ENCODE measurements around the gene PMFBP1.

Gene PMFBP1

DNA sequence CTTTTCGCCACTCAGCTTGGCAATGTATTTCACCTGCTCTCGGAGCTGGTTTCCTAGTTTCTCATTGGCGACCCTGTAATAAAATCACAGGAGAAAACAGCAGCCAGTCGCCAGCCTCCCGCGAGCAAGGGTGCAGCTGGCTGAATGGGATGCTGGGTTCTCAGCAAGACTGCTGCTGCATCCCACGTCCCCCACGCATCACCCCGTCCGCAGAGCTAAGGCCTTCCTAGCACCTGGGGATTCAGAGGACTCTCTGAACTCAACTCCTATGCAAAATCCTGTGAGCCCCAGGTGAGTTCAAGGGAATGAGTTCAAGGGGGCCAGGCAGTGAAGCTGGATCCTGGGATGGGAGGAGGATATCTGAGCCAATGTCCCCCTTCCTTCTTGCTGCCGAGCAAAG is 49.0 kb downstream of the PMFBP1 start:
- H3K27me3 Mint-ChIP-seq (ENCODE audit: low read depth, poor library complexity) = peaks cover 12% of the 10 kb centered on the region
- TF ChIP-seq, protein P1, sequence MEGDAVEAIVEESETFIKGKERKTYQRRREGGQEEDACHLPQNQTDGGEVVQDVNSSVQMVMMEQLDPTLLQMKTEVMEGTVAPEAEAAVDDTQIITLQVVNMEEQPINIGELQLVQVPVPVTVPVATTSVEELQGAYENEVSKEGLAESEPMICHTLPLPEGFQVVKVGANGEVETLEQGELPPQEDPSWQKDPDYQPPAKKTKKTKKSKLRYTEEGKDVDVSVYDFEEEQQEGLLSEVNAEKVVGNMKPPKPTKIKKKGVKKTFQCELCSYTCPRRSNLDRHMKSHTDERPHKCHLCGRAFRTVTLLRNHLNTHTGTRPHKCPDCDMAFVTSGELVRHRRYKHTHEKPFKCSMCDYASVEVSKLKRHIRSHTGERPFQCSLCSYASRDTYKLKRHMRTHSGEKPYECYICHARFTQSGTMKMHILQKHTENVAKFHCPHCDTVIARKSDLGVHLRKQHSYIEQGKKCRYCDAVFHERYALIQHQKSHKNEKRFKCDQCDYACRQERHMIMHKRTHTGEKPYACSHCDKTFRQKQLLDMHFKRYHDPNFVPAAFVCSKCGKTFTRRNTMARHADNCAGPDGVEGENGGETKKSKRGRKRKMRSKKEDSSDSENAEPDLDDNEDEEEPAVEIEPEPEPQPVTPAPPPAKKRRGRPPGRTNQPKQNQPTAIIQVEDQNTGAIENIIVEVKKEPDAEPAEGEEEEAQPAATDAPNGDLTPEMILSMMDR (IDR thresholded peaks at IDR 0.05) = no peak
- no peak for DNase-seq
- no peaks in the 10 kb centered on the region for H3K9me3 Mint-ChIP-seq
- H3K4me3 Mint-ChIP-seq = no peak overlapping the region
- peaks cover 6% of the 10 kb centered on the region for H3K36me3 Mint-ChIP-seq (ENCODE audit: low read depth)
- no peak overlapping the region for H3K27ac Mint-ChIP-seq
- H3K4me1 Mint-ChIP-seq = peaks cover 18% of the 10 kb centered on the region

DNA sequence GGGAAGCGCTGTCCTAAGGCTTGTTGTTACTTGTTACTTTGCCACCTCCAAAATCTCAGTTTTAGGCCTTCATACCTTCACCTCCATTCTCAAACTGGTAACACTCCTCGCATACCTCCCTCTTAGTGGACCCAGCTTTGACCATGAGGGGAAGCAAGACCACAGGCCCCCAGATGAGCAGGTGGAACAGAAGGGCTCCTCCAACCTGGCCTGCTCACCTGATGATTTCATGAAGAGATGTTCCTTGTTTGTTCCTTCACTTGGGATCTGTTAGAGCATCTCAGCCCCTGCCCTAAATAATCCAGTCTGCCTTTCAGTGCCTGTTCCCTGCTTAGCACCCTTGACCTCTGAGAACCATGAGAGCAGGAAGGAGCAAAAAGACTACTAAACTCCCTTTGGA is 49.6 kb downstream of the PMFBP1 start:
- Mint-ChIP-seq H3K4me1 (peaks cover 18% of the 10 kb centered on the region), H3K36me3 (ENCODE audit: low read depth) (peaks cover 8% of the 10 kb centered on the region), H3K9me3 (no peaks in the 10 kb centered on the region), H3K4me3 (no peak overlapping the region), H3K27me3 (ENCODE audit: low read depth, poor library complexity) (peaks cover 12% of the 10 kb centered on the region), H3K27ac (peak overlapping the region; percentile 5)
- DNase-seq = no peak
- TF ChIP-seq, protein P1 (IDR thresholded peaks at IDR 0.05) = no peak

DNA sequence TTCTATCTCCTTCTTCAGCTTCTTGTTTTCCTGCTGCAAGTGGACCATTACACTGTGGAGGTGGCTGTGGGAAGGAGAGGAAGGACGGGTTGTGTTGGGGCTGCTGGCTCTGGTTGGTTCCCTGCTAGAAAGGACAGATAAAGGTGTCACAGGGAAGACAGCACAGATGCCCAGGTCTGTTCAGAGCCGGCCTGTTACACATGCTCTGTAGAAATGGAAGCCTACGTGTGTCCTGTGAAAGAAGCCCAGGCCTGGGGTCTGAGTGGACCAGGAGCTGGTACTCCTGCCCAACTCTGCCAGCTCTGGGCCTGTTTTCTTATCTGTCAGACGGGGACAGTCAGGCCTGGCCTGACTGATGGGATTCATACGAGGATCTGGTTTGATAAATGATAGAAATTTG is 51.9 kb downstream of the PMFBP1 start:
- H3K27me3 Mint-ChIP-seq (ENCODE audit: low read depth, poor library complexity) = peaks cover 12% of the 10 kb centered on the region
- peaks cover 2% of the 10 kb centered on the region for H3K4me1 Mint-ChIP-seq

DNA sequence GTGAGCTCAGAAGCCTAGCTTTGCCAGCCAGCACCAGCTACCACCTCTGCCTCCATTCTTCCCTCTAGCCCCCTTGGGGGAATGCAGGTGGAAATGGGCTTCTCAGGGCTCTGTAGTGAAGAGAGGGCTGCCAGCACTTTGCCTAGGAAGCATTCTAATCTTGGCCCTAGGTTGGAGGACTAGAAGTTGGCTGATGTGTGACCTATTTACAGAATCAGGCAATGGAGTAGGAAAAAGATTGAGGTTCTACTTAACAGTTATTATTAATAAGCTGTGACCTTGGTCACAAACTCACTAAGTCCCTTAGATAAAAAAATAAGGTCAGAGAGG is 58.4 kb downstream of the PMFBP1 start:
- Mint-ChIP-seq H3K27me3 (ENCODE audit: low read depth, poor library complexity) (no peaks in the 10 kb centered on the region), H3K4me1 (no peaks in the 10 kb centered on the region), H3K27ac (no peak overlapping the region), H3K9me3 (peaks cover 12% of the 10 kb centered on the region), H3K36me3 (ENCODE audit: low read depth) (peaks cover 61% of the 10 kb centered on the region), H3K4me3 (no peak overlapping the region)
- TF ChIP-seq, protein P1 (IDR thresholded peaks at IDR 0.05) = no peak
- no peak for DNase-seq

More for the DNA sequence above, 51.9 kb downstream of the PMFBP1 start:
- peaks cover 26% of the 10 kb centered on the region for H3K36me3 Mint-ChIP-seq (ENCODE audit: low read depth)
- no peak for DNase-seq
- TF ChIP-seq, protein P1 (IDR thresholded peaks at IDR 0.05) = no peak
- H3K4me3 Mint-ChIP-seq = no peak overlapping the region
- peaks cover 9% of the 10 kb centered on the region for H3K9me3 Mint-ChIP-seq
- no peak overlapping the region for H3K27ac Mint-ChIP-seq

DNA sequence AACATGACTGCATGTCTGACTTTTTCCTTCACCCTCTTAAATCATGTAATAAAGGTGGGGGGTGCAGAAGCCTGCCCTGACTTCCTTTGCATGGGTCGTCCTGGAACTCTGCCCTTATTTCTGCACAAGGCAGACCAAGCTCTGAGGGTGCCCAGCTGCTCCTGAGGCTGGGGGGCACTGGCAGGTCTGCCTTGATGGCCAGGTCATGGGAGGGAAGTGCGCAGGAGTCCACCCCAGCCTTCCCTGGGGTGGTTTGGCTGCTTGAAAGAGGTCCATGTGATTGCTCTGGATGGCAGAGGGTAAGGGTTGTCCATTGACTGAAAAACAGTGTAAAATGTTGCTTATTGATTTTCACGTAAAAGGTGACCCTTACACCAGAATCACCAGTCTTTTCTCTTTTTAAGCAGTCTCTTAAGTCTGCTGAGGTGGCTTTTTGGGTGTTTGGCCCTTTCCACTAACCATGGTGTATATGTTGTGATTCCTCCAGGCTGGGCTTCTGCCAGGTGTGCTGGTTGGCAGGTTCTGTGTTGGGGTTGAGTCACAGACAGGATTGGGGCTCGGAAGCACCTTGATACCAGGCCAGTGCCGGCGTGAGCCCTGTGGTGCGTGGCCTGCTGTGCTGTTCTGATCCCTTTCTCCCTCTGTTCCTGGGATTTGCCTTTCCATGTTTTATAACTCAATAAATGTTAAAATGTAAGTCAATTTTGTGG is 58.9 kb downstream of the PMFBP1 start:
- Mint-ChIP-seq H3K9me3 (peaks cover 12% of the 10 kb centered on the region), H3K36me3 (ENCODE audit: low read depth) (peaks cover 63% of the 10 kb centered on the region), H3K4me1 (no peaks in the 10 kb centered on the region), H3K4me3 (no peak overlapping the region), H3K27me3 (ENCODE audit: low read depth, poor library complexity) (no peaks in the 10 kb centered on the region), H3K27ac (no peak overlapping the region)
- TF ChIP-seq, protein P1 (IDR thresholded peaks at IDR 0.05) = no peak
- DNase-seq = no peak

DNA sequence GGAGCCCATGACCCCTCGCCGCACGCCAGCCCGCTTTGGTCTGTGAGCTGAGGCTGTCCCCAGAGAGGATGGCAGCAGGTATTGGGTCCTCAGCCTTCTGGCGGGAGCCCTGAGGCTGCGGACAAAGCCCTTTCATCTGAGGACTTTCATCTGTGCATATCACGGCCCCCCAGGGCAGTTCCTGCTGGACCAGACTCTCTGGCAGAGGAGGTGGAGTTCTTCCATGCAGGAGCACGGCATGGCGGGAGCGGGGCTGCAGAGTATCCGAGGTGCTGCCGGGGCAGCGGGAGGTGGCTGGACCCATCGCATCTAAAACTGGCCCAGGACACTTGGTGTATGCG is 59.5 kb downstream of the PMFBP1 start:
- TF ChIP-seq, protein P1 (IDR thresholded peaks at IDR 0.05) = no peak

More for the DNA sequence above, 59.5 kb downstream of the PMFBP1 start:
- no peak overlapping the region for H3K4me3 Mint-ChIP-seq
- H3K9me3 Mint-ChIP-seq = peaks cover 12% of the 10 kb centered on the region
- H3K4me1 Mint-ChIP-seq = no peaks in the 10 kb centered on the region
- no peak overlapping the region for H3K27ac Mint-ChIP-seq
- no peak for DNase-seq
- H3K36me3 Mint-ChIP-seq (ENCODE audit: low read depth) = peaks cover 68% of the 10 kb centered on the region
- H3K27me3 Mint-ChIP-seq (ENCODE audit: low read depth, poor library complexity) = peaks cover 1% of the 10 kb centered on the region
